Spleen (tissue), 11 donors: ENCODE measurements around the gene LCE1A. TPM values are rescaled to one million over a fixed set of nuclear protein-coding genes. Genes with fewer than 3 reads are reported as not detected.

Experiments
- DNase-seq: peaks from one replicate; pipeline ENCODE4 v3.0.0-alpha.2; 2020
- H3K27ac ChIP-seq, 8 donors: fragments of 200-600 bp; sonication (generic) in 7 of 8; 1 replicate in 4 of 8; 2 replicates in 4 of 8; pipeline versions ENCODE4 v1.5.0 to v1.8.0; 2016 to 2021; ENCODE audit warnings: inconsistent platforms in 4 of 8, mild to moderate bottlenecking in 4 of 8, moderate library complexity in 1 of 8
- H3K27me3 ChIP-seq, 7 donors: fragments of 200-600 bp; sonication (generic) in 6 of 7; replicated peaks in 1 of 7; 1 replicate in 4 of 7; 2 replicates in 3 of 7; pipeline versions ENCODE4 v1.5.0 to v1.8.0; 2016 to 2021; ENCODE audit warnings: inconsistent platforms in 3 of 7, mild to moderate bottlenecking in 1 of 7
- H3K36me3 ChIP-seq, 6 donors: fragments of 200-600 bp; sonication (generic) in 5 of 6; 1 replicate in 4 of 6; 2 replicates in 2 of 6; pipeline versions ENCODE4 v1.5.0 to v1.8.0; 2016 to 2021; ENCODE audit warnings: inconsistent platforms in 2 of 6
- H3K4me1 ChIP-seq, 6 donors: fragments of 200-600 bp; sonication (generic) in 5 of 6; 1 replicate in 3 of 6; 2 replicates in 3 of 6; pipeline versions ENCODE4 v1.5.0 to v1.8.0; 2016 to 2021; ENCODE audit warnings: inconsistent platforms in 3 of 6
- H3K4me3 ChIP-seq, 8 donors: fragments of 200-600 bp; sonication (generic) in 7 of 8; 1 replicate in 4 of 8; 2 replicates in 4 of 8; pipeline versions ENCODE4 v1.5.0 to v1.8.0; 2016 to 2021; ENCODE audit warnings: inconsistent platforms in 4 of 8, mild to moderate bottlenecking in 4 of 8, moderate library complexity in 2 of 8
- H3K9me3 ChIP-seq, 8 donors: fragments of 200-600 bp; sonication (generic) in 7 of 8; 1 replicate in 4 of 8; 2 replicates in 4 of 8; pipeline versions ENCODE4 v1.5.0 to v1.8.0; 2016 to 2021; ENCODE audit warnings: inconsistent platforms in 4 of 8
- POLR2A ChIP-seq, 3 donors: fragments of 450-650 bp; IDR thresholded peaks; one replicate each; pipeline ENCODE4 v1.5.1; 2017; ENCODE audit warnings: antibody characterized with exemption in 3 of 3, mild to moderate bottlenecking in 1 of 3
- POLR2AphosphoS5 ChIP-seq, 3 donors: sonication (generic); formaldehyde crosslinking; IDR thresholded peaks; one replicate each; pipeline ENCODE4 v1.5.1; 2017; ENCODE audit warnings: antibody characterized with exemption in 3 of 3
- WGBS, 5 donors: extraction: QIAGEN DNeasy Blood & Tissue Kit in 3 of 5; methylation state at CpG; one replicate each; pipeline versions ENCODE4 v1.1.5 to v1.1.7; 2013 to 2018; 5-methylcytosine and 5-hydroxymethylcytosine counted together
- intact Hi-C: fragments of 100-400 bp; cut with DNase I; formaldehyde crosslinking; loops from one replicate; pipeline ENCODE4 v1.15.0; 2023; ENCODE audit warnings: low total_unique reads
- polyA plus RNA-seq, 3 donors: library from polyadenylated mRNA; stranded (reverse); fragments of 200-250 nt; gene quantifications; one replicate each; pipeline ENCODE4 v1.2.1, GENCODE V29; 2013
- total RNA-seq, 7 donors: library from RNA; depleted of rRNA in 3 of 7; stranded (reverse); fragments of >200 nt in 3 of 7; fragmentation: NEBNext Ultra II Directional in 4 of 7; extraction: Animal tissue kit (Norgen Biotek cat#: 25700) in 4 of 7; gene quantifications; one replicate each; pipeline versions ENCODE4 v1.1.0 to v1.2.1, GENCODE V29; 2016 to 2021
- TF ChIP-seq, protein P1 (sequence below), 11 experiments: fragments of 200-600 bp in 7 of 11; fragments of 450-650 bp in 4 of 11; sonication (generic) in 4 of 11; IDR thresholded peaks in 8 of 11; conservative IDR thresholded peaks in 3 of 11; 1 replicate in 7 of 11; 2 replicates in 4 of 11; pipeline versions ENCODE4 v1.4.0 to v1.8.0; 2016 to 2021; ENCODE audit warnings: antibody characterized with exemption in 11 of 11, inconsistent platforms in 4 of 11, mild to moderate bottlenecking in 1 of 11
- donor health status: healthy with polysubstance abuse.
- donor health status: DM: no; HTN: no; CAD: no; lungs with moderate emphysema.
- donor health status: DM: no; HTN: no; CAD: no.
- donor health status: Bipolar disorder and iron deficiency.
- donor health status: healthy.
- donor health status: DM: no; HTN: no; CAD: no.
- donor health status: DM: yes; HTN: yes; CAD: no.

Gene LCE1A
- total and polyA plus RNA-seq, 10 donors = not detected

DNA sequence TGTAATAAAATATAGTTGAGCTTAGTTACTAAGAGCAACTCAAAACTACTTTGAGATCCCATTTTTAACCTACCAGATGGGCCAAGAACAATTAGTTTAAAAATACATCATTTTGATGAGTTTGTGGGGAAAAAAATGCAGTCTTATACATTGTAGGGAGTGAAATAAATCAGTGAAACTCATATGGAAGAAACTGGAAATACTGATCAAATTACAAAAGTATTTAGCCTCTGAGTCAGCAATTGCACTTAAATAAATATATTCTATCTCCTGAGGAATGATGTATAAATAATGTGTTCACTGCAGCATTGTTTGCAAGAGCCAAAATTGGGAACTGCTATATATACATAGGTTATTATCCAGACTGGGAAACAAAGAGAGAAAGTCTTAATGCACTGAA, 46.2 kb downstream of the LCE1A start:
- TF ChIP-seq POLR2AphosphoS5 (IDR thresholded peaks at IDR 0.05) (no peak), POLR2A (IDR thresholded peaks at IDR 0.05) (no peak)
- no peaks in the 10 kb centered on the region for H3K4me1 ChIP-seq
- H3K36me3 ChIP-seq = no peaks in the 10 kb centered on the region
- H3K27ac ChIP-seq = no peak overlapping the region
- peaks cover 0 to 15% (median 0%) of the 10 kb centered on the region in 7 donors for H3K27me3 ChIP-seq
- no peak overlapping the region for H3K4me3 ChIP-seq
- no peaks in the 10 kb centered on the region for H3K9me3 ChIP-seq
- no peak for DNase-seq
- intact Hi-C loops = no loop called here

DNA sequence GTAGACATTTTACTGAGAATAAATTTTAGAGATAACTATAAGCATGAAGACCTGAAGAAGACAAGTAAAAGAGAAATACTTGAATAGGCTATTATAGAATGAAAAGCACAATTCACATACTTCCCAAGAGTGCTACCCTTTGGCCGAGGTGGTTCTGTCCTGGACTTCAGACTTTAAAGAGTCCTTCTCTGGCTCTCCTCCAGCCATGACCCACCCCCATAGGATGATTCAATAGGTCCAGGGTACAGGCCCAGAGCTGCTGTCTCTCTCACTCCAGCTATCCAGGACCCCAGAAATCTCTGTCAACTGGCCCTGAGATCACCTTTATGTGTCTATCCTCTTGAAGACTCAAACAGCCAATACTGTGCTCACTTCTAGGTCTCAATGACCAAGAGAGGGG, 49.6 kb downstream of the LCE1A start:
- no peak overlapping the region for H3K27ac ChIP-seq
- H3K4me3 ChIP-seq = no peak overlapping the region
- peaks cover 0 to 15% (median 0%) of the 10 kb centered on the region in 7 donors for H3K27me3 ChIP-seq
- no peaks in the 10 kb centered on the region for H3K4me1 ChIP-seq
- no peak for DNase-seq
- H3K9me3 ChIP-seq = no peaks in the 10 kb centered on the region
- intact Hi-C loops = loop anchor here (5.0 kb wide), 1 partner anchor 350 kb away; no protein-coding TSS in a partner anchor
- TF ChIP-seq, protein P1, sequence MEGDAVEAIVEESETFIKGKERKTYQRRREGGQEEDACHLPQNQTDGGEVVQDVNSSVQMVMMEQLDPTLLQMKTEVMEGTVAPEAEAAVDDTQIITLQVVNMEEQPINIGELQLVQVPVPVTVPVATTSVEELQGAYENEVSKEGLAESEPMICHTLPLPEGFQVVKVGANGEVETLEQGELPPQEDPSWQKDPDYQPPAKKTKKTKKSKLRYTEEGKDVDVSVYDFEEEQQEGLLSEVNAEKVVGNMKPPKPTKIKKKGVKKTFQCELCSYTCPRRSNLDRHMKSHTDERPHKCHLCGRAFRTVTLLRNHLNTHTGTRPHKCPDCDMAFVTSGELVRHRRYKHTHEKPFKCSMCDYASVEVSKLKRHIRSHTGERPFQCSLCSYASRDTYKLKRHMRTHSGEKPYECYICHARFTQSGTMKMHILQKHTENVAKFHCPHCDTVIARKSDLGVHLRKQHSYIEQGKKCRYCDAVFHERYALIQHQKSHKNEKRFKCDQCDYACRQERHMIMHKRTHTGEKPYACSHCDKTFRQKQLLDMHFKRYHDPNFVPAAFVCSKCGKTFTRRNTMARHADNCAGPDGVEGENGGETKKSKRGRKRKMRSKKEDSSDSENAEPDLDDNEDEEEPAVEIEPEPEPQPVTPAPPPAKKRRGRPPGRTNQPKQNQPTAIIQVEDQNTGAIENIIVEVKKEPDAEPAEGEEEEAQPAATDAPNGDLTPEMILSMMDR (IDR thresholded peaks at IDR 0.05 in 8 of 11, conservative IDR thresholded peaks at IDR 0.05 in 3 of 11) = no peak
- TF ChIP-seq POLR2AphosphoS5 (IDR thresholded peaks at IDR 0.05) = no peak
- TF ChIP-seq POLR2A (IDR thresholded peaks at IDR 0.05) = no peak
- 70 to 95% (median 91%) methylated on average over 1 of the region's 1 CpG for WGBS, 5 donors
- H3K36me3 ChIP-seq = no peaks in the 10 kb centered on the region

Other genes starting within 250 kb of the LCE1A start
- not detected for gene LCE3D, start 247.0 kb upstream of the LCE1A start, total RNA-seq
- under 1 TPM in 1 of 3 donors, not detected in 2; 0.32 TPM for gene LCE3D, start 247.0 kb upstream of the LCE1A start, polyA plus RNA-seq
- gene LCE3C, start 227.2 kb upstream of the LCE1A start, total RNA-seq = not detected
- not detected for gene LCE3C, start 227.2 kb upstream of the LCE1A start, polyA plus RNA-seq
- not detected for gene LCE3B, start 213.7 kb upstream of the LCE1A start, total RNA-seq
- gene LCE3B, start 213.7 kb upstream of the LCE1A start, polyA plus RNA-seq = not detected
- gene LCE3A, start 204.4 kb upstream of the LCE1A start, total RNA-seq = not detected
- gene LCE3A, start 204.4 kb upstream of the LCE1A start, polyA plus RNA-seq = not detected
- not detected for gene LCE2D, start 164.1 kb upstream of the LCE1A start, total RNA-seq
- not detected for gene LCE2D, start 164.1 kb upstream of the LCE1A start, polyA plus RNA-seq
- gene LCE2C, start 152.2 kb upstream of the LCE1A start, total RNA-seq = not detected
- not detected for gene LCE2C, start 152.2 kb upstream of the LCE1A start, polyA plus RNA-seq
- gene LCE2B, start 141.3 kb upstream of the LCE1A start, total RNA-seq = not detected
- not detected for gene LCE2B, start 141.3 kb upstream of the LCE1A start, polyA plus RNA-seq
- not detected for gene LCE2A, start 129.1 kb upstream of the LCE1A start, total RNA-seq
- gene LCE2A, start 129.1 kb upstream of the LCE1A start, polyA plus RNA-seq = not detected
- gene LCE4A, start 119.3 kb upstream of the LCE1A start, total RNA-seq = not detected
- gene LCE4A, start 119.3 kb upstream of the LCE1A start, polyA plus RNA-seq = not detected
- gene KPRP, start 69.4 kb upstream of the LCE1A start, total RNA-seq = not detected
- gene KPRP, start 69.4 kb upstream of the LCE1A start, polyA plus RNA-seq = not detected
- gene LCE1F, start 52.3 kb upstream of the LCE1A start, total RNA-seq = not detected
- not detected for gene LCE1F, start 52.3 kb upstream of the LCE1A start, polyA plus RNA-seq
- gene LCE1E, start 41.2 kb upstream of the LCE1A start, total RNA-seq = not detected
- not detected for gene LCE1E, start 41.2 kb upstream of the LCE1A start, polyA plus RNA-seq
- gene LCE1D, start 30.8 kb upstream of the LCE1A start, total RNA-seq = not detected
- not detected for gene LCE1D, start 30.8 kb upstream of the LCE1A start, polyA plus RNA-seq
- gene LCE1C, start 20.8 kb upstream of the LCE1A start, total RNA-seq = not detected
- gene LCE1C, start 20.8 kb upstream of the LCE1A start, polyA plus RNA-seq = not detected
- not detected for gene LCE1B, start 15.5 kb upstream of the LCE1A start, total RNA-seq
- gene LCE1B, start 15.5 kb upstream of the LCE1A start, polyA plus RNA-seq = not detected
- not detected for gene LCE6A, start 15.4 kb downstream of the LCE1A start, total RNA-seq
- gene LCE6A, start 15.4 kb downstream of the LCE1A start, polyA plus RNA-seq = not detected
- not detected for gene LCE7A, start 32.5 kb downstream of the LCE1A start, total RNA-seq
- not detected for gene LCE7A, start 32.5 kb downstream of the LCE1A start, polyA plus RNA-seq
- gene SMCP, start 50.8 kb downstream of the LCE1A start, total RNA-seq = not detected
- gene SMCP, start 50.8 kb downstream of the LCE1A start, polyA plus RNA-seq = not detected
- gene IVL, start 81.1 kb downstream of the LCE1A start, total RNA-seq = not detected
- under 1 TPM in 2 of 3 donors, not detected in 1; 0.04 to 0.05 TPM for gene IVL, start 81.1 kb downstream of the LCE1A start, polyA plus RNA-seq
- not detected for gene SPRR5, start 119.7 kb downstream of the LCE1A start, total RNA-seq
- gene SPRR5, start 119.7 kb downstream of the LCE1A start, polyA plus RNA-seq = not detected
- not detected for gene SPRR4, start 143.2 kb downstream of the LCE1A start, total RNA-seq
- not detected for gene SPRR4, start 143.2 kb downstream of the LCE1A start, polyA plus RNA-seq
- gene SPRR1A, start 156.6 kb downstream of the LCE1A start, total RNA-seq = not detected
- gene SPRR1A, start 156.6 kb downstream of the LCE1A start, polyA plus RNA-seq = not detected
- gene SPRR3, start 174.3 kb downstream of the LCE1A start, total RNA-seq = not detected
- 1 to 10 TPM in 2 of 3 donors, under 1 TPM in 1; 0.39 to 9.3 (median 1.8) TPM for gene SPRR3, start 174.3 kb downstream of the LCE1A start, polyA plus RNA-seq
- gene SPRR1B, start 203.7 kb downstream of the LCE1A start, total RNA-seq = not detected
- gene SPRR1B, start 203.7 kb downstream of the LCE1A start, polyA plus RNA-seq = 1 to 10 TPM in 1 of 3 donors, under 1 TPM in 1, not detected in 1; 0.30 to 1.2 TPM
- gene SPRR2D, start 213.6 kb downstream of the LCE1A start, total RNA-seq = not detected
- 1 to 10 TPM in 1 of 3 donors, not detected in 2; 1.1 TPM for gene SPRR2D, start 213.6 kb downstream of the LCE1A start, polyA plus RNA-seq
- gene SPRR2A, start 230.0 kb downstream of the LCE1A start, total RNA-seq = not detected
- 1 to 10 TPM in 1 of 3 donors, under 1 TPM in 1, not detected in 1; 0.30 to 2.2 TPM for gene SPRR2A, start 230.0 kb downstream of the LCE1A start, polyA plus RNA-seq
- not detected for gene SPRR2B, start 244.1 kb downstream of the LCE1A start, total RNA-seq
- gene SPRR2B, start 244.1 kb downstream of the LCE1A start, polyA plus RNA-seq = not detected